Naive B cell (primary cell): ENCODE data around the gene MRFAP1L1. TPM values are rescaled to one million over a fixed set of nuclear protein-coding genes. Genes with fewer than 3 reads are reported as not detected.
"Not testable (repeated sequence)": the region's sequence is repeated elsewhere in the genome, so short reads cannot be mapped to it uniquely, and the experiment has no call there.

Experiments used
- ATAC-seq, 2 donors: fragments of 150-1000 bp; cut with Tn5 transposase; 2 replicates each; pipeline ENCODE4 v1.10.0; 2021; ENCODE audit warnings: low read depth in 2 of 2, mild to moderate bottlenecking in 2 of 2, moderate library complexity in 2 of 2
- DNase-seq: peaks from one replicate; pipeline ENCODE4 v3.0.0; 2022
- H3K27ac Mint-ChIP-seq, 6 donors: one replicate each; pipeline ENCODE4 v1.8.0; 2020 to 2022; ENCODE audit warnings: mild to moderate bottlenecking in 6 of 6, mixed read lengths in 6 of 6, moderate library complexity in 5 of 6, inconsistent platforms in 2 of 6
- H3K27me3 Mint-ChIP-seq, 3 donors: one replicate each; pipeline ENCODE4 v1.8.0; 2021 to 2022; ENCODE audit warnings: mixed read lengths in 3 of 3, mild to moderate bottlenecking in 1 of 3
- H3K36me3 Mint-ChIP-seq, 2 donors: one replicate each; pipeline ENCODE4 v1.8.0; 2020 to 2022; ENCODE audit warnings: mixed read lengths in 2 of 2, inconsistent platforms in 1 of 2, mild to moderate bottlenecking in 1 of 2
- H3K4me1 Mint-ChIP-seq, 3 donors: one replicate each; pipeline ENCODE4 v1.8.0; 2020 to 2022; ENCODE audit warnings: mixed read lengths in 3 of 3, inconsistent platforms in 1 of 3, mild to moderate bottlenecking in 1 of 3, moderate library complexity in 1 of 3
- H3K4me3 Mint-ChIP-seq, 8 donors: one replicate each; pipeline ENCODE4 v1.8.0; 2020 to 2022; ENCODE audit warnings: mild to moderate bottlenecking in 8 of 8, mixed read lengths in 8 of 8, moderate library complexity in 8 of 8, inconsistent platforms in 2 of 8
- H3K9me3 Mint-ChIP-seq, 7 donors: one replicate each; pipeline ENCODE4 v1.8.0; 2020 to 2022; ENCODE audit warnings: mixed read lengths in 7 of 7, mild to moderate bottlenecking in 5 of 7, inconsistent platforms in 2 of 7, moderate library complexity in 1 of 7
- polyA plus RNA-seq, 6 donors: library from polyadenylated mRNA; unstranded; fragments of 300-500 nt; fragmentation: Illumina TruSeq; gene quantifications; one replicate each; pipeline ENCODE4 v1.2.3, GENCODE V29; 2021; ENCODE audit warnings: low read depth in 6 of 6

Gene MRFAP1L1
- polyA plus RNA-seq: 10 to 100 TPM; 46.6 to 81.8 (median 71.3) TPM

DNA sequence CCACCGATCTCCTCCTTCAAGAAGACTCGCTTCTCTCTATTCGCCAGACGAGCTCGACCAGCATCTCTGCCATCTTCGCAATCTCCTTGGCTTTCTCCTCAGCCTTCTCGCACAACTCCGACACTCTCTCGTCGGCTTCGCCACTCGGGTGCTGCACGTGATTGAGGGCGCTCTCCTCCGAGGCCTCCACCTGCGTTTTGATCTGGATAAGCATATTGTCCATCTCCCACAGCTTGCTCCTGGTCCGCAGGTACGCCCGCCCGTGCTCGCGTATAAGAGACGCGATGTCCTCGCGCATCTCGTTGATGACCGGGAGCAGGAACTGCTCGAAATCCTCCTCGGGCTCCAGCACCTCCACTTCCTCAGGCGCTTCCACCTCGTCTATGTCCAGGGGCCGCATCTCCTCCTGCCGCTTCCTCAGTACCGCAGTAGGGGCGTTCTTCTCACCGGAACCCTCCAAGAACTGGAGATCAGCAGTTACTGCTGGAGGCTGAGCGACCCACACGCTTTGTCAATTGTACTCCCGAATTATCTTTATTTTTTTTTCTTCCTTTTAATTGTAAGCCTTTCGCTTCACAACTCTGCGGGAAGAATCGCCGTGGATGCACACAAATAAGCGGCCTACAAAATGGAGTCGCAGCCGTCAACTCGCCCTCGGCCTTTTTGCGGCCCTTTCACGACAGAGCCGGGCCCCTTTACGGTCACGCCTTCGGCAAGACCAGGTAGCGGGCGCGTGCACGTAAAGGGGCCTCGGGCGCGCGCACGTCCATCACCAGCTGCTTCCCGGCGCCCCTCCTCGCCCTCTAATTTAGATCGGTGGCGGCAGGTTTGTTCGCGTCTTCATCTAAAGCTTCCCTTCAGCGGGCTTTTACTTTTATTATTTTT, at the start of gene MRFAP1L1:
Gene MRFAP1L1, minus strand, starts transcription at position 636 of the 885 bp plus-strand sequence. Its CDS starts 236 bp downstream, at position 400.
- Mint-ChIP-seq H3K4me3 (peak within 1 kb of the TSS; percentile 91 to 100 (median 99)), H3K27me3 (peaks cover 0 to 6% (median 0%) of the 10 kb centered on the region in 3 donors), H3K27ac (peak within 1 kb of the TSS; percentile 96 to 100 (median 99)), H3K9me3 (peaks cover 0 to 14% (median 6%) of the 10 kb centered on the region in 7 donors), H3K36me3 (peaks cover 35 to 51% of the 10 kb centered on the region in 2 donors), H3K4me1 (peaks cover 51 to 66% (median 62%) of the 10 kb centered on the region in 3 donors)
- DNase-seq (peak; percentile 98), ATAC-seq (peak; percentile 77 to 79)

DNA sequence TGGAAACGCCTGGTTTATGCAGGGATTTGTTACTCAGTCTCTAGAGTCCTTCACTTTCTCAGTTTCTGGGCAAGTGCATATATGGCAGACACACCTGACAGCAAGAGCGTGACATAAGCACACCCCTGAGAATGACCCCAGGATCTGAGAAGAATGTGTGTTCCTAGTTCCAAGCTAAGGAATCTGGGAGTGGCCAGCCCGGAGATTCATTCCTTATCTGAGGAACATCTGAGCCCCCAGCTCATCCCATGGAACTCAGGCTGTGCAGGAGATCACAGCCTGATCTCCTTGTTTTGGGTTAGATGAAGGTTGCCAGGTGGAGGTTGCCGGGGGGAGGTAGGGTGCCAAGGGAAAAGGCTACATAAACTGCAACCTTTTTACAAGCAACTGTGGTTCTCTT, 49.1 kb upstream of the MRFAP1L1 start:
- DNase-seq (no peak), ATAC-seq (no peak)
- Mint-ChIP-seq H3K9me3 (no peaks in the 10 kb centered on the region), H3K4me1 (no peaks in the 10 kb centered on the region), H3K36me3 (no peaks in the 10 kb centered on the region), H3K4me3 (no peak overlapping the region), H3K27me3 (peaks cover 10 to 23% (median 19%) of the 10 kb centered on the region in 3 donors), H3K27ac (no peak overlapping the region)

DNA sequence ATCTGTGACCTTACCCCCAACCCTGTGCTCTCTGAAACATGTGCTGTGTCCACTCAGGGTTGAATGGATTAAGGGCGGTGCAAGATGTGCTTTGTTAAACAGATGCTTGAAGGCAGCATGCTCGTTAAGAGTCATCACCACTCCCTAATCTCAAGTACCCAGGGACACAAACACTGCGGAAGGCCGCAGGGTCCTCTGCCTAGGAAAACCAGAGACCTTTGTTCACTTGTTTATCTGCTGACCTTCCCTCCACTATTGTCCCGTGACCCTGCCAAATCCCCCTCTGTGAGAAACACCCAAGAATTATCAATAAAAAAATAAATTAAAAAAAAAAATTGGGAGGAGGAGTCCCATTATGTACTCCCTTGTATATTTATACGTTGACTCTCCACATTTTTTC, 46.7 kb upstream of the MRFAP1L1 start:
- not testable (repeated sequence) for H3K36me3 Mint-ChIP-seq, H3K27ac Mint-ChIP-seq, H3K4me1 Mint-ChIP-seq, DNase-seq, ATAC-seq, H3K4me3 Mint-ChIP-seq, H3K9me3 Mint-ChIP-seq
- peaks cover 5 to 13% (median 10%) of the 10 kb centered on the region in 3 donors for H3K27me3 Mint-ChIP-seq

GRCh38 chr4:6755088-6755753, 45.6 kb upstream of the MRFAP1L1 start:
- Mint-ChIP-seq H3K4me3 (peak overlapping the region in 1 of 8 donors; percentile 5), H3K9me3 (no peaks in the 10 kb centered on the region), H3K27ac (no peak overlapping the region), H3K36me3 (no peaks in the 10 kb centered on the region), H3K4me1 (no peaks in the 10 kb centered on the region), H3K27me3 (peaks cover 0 to 2% (median 0%) of the 10 kb centered on the region in 3 donors)
- no peak for DNase-seq
- no peak for ATAC-seq

- Mint-ChIP-seq H3K36me3 (no peaks in the 10 kb centered on the region), H3K27me3 (peaks cover 0 to 4% (median 0%) of the 10 kb centered on the region in 3 donors)
- ATAC-seq: no peak
Measured at GRCh38 chr4:6754481-6755087, 44.9 kb upstream of the MRFAP1L1 start.

GRCh38 chr4:6753891-6754290, 44.2 kb upstream of the MRFAP1L1 start:
- peaks cover 0 to 7% (median 0%) of the 10 kb centered on the region in 3 donors for H3K27me3 Mint-ChIP-seq
- H3K27ac Mint-ChIP-seq: no peak overlapping the region
- DNase-seq: no peak
- no peak for ATAC-seq
- H3K36me3 Mint-ChIP-seq: no peaks in the 10 kb centered on the region
- H3K4me3 Mint-ChIP-seq: no peak overlapping the region
- H3K9me3 Mint-ChIP-seq: no peaks in the 10 kb centered on the region
- no peaks in the 10 kb centered on the region for H3K4me1 Mint-ChIP-seq

More at GRCh38 chr4:6754481-6755087, 44.9 kb upstream of the MRFAP1L1 start:
- no peak for DNase-seq
- Mint-ChIP-seq H3K4me3 (no peak overlapping the region), H3K4me1 (no peaks in the 10 kb centered on the region), H3K27ac (no peak overlapping the region), H3K9me3 (no peaks in the 10 kb centered on the region)

GRCh38 chr4:6753103-6753560, 43.5 kb upstream of the MRFAP1L1 start:
- Mint-ChIP-seq H3K27ac (no peak overlapping the region), H3K36me3 (no peaks in the 10 kb centered on the region), H3K4me1 (no peaks in the 10 kb centered on the region), H3K9me3 (no peaks in the 10 kb centered on the region), H3K4me3 (no peak overlapping the region), H3K27me3 (peaks cover 0 to 7% (median 0%) of the 10 kb centered on the region in 3 donors)
- ATAC-seq (no peak), DNase-seq (no peak)

DNA sequence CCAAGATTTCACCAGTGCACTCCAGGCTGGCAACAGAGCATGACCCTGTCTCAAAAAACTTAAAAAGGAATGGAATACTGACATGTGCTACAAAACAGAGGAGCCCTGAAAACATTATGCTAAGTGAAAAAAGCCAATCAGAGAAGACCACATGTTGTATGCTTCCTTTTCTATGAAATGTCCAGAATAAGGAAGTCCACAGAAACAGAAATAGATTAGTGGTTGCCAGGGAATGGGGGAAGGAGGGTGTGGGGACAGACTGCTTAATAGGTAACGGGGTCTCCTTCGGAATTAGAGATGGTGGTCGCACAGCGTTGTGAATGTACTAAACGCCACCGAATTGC, 42.8 kb upstream of the MRFAP1L1 start:
- H3K27ac Mint-ChIP-seq: no peak overlapping the region
- no peak for ATAC-seq
- no peaks in the 10 kb centered on the region for H3K4me1 Mint-ChIP-seq
- no peaks in the 10 kb centered on the region for H3K9me3 Mint-ChIP-seq
- peaks cover 0 to 8% (median 0%) of the 10 kb centered on the region in 3 donors for H3K27me3 Mint-ChIP-seq
- no peak for DNase-seq
- no peaks in the 10 kb centered on the region for H3K36me3 Mint-ChIP-seq
- H3K4me3 Mint-ChIP-seq: no peak overlapping the region

- H3K27ac Mint-ChIP-seq: no peak overlapping the region
- no peak overlapping the region for H3K4me3 Mint-ChIP-seq
- H3K36me3 Mint-ChIP-seq: no peaks in the 10 kb centered on the region
- no peaks in the 10 kb centered on the region for H3K4me1 Mint-ChIP-seq
- H3K27me3 Mint-ChIP-seq: peaks cover 0 to 14% (median 0%) of the 10 kb centered on the region in 3 donors
- DNase-seq (no peak), ATAC-seq (no peak)
- no peaks in the 10 kb centered on the region for H3K9me3 Mint-ChIP-seq
Measured at GRCh38 chr4:6751611-6752485, 42.2 kb upstream of the MRFAP1L1 start.

- no peak overlapping the region for H3K4me3 Mint-ChIP-seq
- H3K4me1 Mint-ChIP-seq: no peaks in the 10 kb centered on the region
- H3K9me3 Mint-ChIP-seq: no peaks in the 10 kb centered on the region
- peaks cover 0 to 19% (median 0%) of the 10 kb centered on the region in 3 donors for H3K27me3 Mint-ChIP-seq
- no peaks in the 10 kb centered on the region for H3K36me3 Mint-ChIP-seq
- H3K27ac Mint-ChIP-seq: peak overlapping the region in 1 of 6 donors; percentile 60
- no peak for DNase-seq
- no peak for ATAC-seq
Measured at GRCh38 chr4:6750286-6751221, 40.9 kb upstream of the MRFAP1L1 start.

- Mint-ChIP-seq H3K4me3 (no peak overlapping the region), H3K27me3 (peaks cover 0 to 26% (median 8%) of the 10 kb centered on the region in 3 donors), H3K9me3 (peaks cover 0 to 2% (median 0%) of the 10 kb centered on the region in 7 donors), H3K4me1 (no peaks in the 10 kb centered on the region), H3K36me3 (no peaks in the 10 kb centered on the region), H3K27ac (no peak overlapping the region)
- DNase-seq (no peak), ATAC-seq (no peak)
Measured at GRCh38 chr4:6749340-6750171, 39.9 kb upstream of the MRFAP1L1 start.
